Naive thymus-derived CD8-positive, alpha-beta T cell (primary cell): ENCODE measurements around the gene NEB. TPM values are rescaled to one million over a fixed set of nuclear protein-coding genes. Genes with fewer than 3 reads are reported as not detected.

Experiments used
- ATAC-seq, 2 donors: fragments of 150-1000 bp; cut with Tn5 transposase in 1 of 2; sonication (Bioruptor Pico), chemical (Tn5 transposase) in 1 of 2; 1 replicate in 1 of 2; 2 replicates in 1 of 2; pipeline ENCODE4 v1.10.0; 2021; ENCODE audit warnings: mild to moderate bottlenecking in 2 of 2, moderate library complexity in 2 of 2
- POLR2A ChIA-PET: fragments of 350-600 bp; sonication (Branson Sonifier 250); formaldehyde crosslinking; loops from one replicate; lab custom pipeline; 2021; ENCODE audit warnings: antibody characterized with exemption; lab: Charles Lee
- DNase-seq, 10 donors: peaks; one replicate each; pipeline versions ENCODE4 v3.0.0 to v3.0.0-alpha.2; 2020 to 2022
- H3K27ac Mint-ChIP-seq, 10 donors: one replicate each; pipeline ENCODE4 v1.8.0; 2020 to 2022; ENCODE audit warnings: mild to moderate bottlenecking in 10 of 10, mixed read lengths in 10 of 10, moderate library complexity in 4 of 10, inconsistent platforms in 1 of 10
- H3K27me3 Mint-ChIP-seq, 5 donors: one replicate each; pipeline ENCODE4 v1.8.0; 2021 to 2022; ENCODE audit warnings: mixed read lengths in 5 of 5
- H3K36me3 Mint-ChIP-seq, 3 donors: one replicate each; pipeline ENCODE4 v1.8.0; 2020 to 2022; ENCODE audit warnings: mixed read lengths in 3 of 3, mild to moderate bottlenecking in 2 of 3, inconsistent platforms in 1 of 3
- H3K4me1 Mint-ChIP-seq, 4 donors: one replicate each; pipeline ENCODE4 v1.8.0; 2021 to 2022; ENCODE audit warnings: mixed read lengths in 4 of 4
- H3K4me3 Mint-ChIP-seq, 10 donors: one replicate each; pipeline ENCODE4 v1.8.0; 2020 to 2022; ENCODE audit warnings: mild to moderate bottlenecking in 10 of 10, mixed read lengths in 10 of 10, moderate library complexity in 6 of 10, inconsistent platforms in 1 of 10
- H3K9me3 Mint-ChIP-seq, 9 donors: one replicate each; pipeline ENCODE4 v1.8.0; 2020 to 2022; ENCODE audit warnings: mixed read lengths in 9 of 9, mild to moderate bottlenecking in 3 of 9, inconsistent platforms in 1 of 9, moderate library complexity in 1 of 9
- polyA plus RNA-seq, 3 donors: library from polyadenylated mRNA; unstranded; fragments of 300-500 nt; fragmentation: Illumina TruSeq; gene quantifications; one replicate each; pipeline ENCODE4 v1.2.3, GENCODE V29; 2021
- total RNA-seq, 8 experiments: library from RNA in 2 of 8; stranded (reverse) in 2 of 8; gene quantifications; one replicate each; pipeline ENCODE4 v1.2.3 and lab custom pipeline; 2021 to 2026

Gene NEB
- total and polyA plus RNA-seq, 5 experiments from 2014 or later, result 0.48 to 1.7 (median 1.1) TPM; not detected in 2

DNA sequence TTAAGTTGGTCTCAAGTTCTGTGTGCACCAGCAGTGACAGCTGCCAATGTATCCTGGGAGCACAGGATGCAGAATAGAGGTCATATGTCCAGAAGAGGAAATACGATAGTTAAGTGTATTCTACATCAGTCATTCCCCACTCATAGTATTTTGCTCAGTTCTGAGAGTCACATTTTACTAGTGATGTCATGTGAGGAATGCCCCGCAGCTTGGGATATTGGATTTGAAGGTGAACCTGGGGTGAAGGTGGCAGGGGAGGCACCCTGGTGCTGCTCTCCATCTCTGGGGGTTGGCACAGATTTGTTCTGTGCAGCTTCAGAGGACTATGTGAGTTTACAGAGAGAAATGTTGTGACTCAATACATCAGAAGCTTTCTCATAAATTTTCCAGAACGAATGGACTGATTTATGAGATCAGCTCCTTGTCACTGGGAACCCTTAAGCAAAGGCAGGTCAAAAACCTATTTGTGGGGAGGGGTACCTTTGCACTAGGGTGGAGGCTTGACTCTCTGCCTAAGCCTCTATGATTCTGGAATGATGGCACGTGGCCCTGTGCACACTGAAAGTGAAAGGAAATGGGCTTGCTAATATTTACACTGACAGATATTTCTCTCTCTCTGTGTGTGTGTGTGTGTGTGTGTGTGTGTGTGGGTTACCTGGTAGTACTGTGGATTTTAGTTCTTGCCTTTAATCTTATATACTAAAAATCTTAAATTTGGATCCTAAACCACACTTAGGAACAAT, 95.9 kb downstream of the NEB start:
- peak; percentile 40 to 44 for ATAC-seq
- Mint-ChIP-seq H3K9me3 (peaks cover 0 to 9% (median 6%) of the 10 kb centered on the region in 9 donors), H3K36me3 (peaks cover 0 to 12% (median 3%) of the 10 kb centered on the region in 3 donors), H3K4me1 (peaks cover 22 to 57% (median 45%) of the 10 kb centered on the region in 4 donors), H3K27me3 (no peaks in the 10 kb centered on the region), H3K4me3 (peak overlapping the region; percentile 69 to 88 (median 76)), H3K27ac (peak overlapping the region; percentile 86 to 96 (median 94))
- DNase-seq, result peak in 7 of 10 donors; percentile 10 to 65 (median 36)
- POLR2A ChIA-PET, result interaction anchor here (1.1 to 2.4 kb wide), 3 partner anchors 16 to 1079 kb away, joined by 3 to 10 read pairs (median 5); partner anchors contain the start of genes ARL5A and PRPF40A

DNA sequence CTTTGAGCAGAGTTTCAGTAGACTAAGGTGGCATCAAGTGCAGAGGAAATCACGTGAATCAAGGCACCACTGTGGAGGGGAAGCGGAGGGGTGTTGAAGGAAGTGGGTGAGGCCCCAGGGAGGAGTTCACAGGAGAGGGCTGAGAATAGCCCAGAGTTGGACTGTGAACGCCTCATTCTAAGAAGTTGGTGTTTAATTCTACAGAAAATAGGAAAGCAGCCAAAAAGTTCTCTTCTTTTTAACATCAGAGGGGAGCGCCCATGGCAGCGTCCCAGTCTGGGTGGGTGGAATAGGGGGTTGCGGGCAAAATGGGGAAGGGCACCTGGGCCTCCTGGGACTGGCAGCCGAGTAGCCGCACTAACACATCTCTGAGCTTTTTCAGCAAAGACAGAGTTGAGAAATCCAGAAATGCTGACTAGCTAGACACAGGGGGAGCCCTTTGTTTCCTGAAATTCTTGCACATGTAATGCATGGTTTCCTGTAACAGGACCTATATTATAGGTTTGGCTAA, 97.0 kb downstream of the NEB start:
- DNase-seq, result peak; percentile 9 to 80 (median 57)
- peaks cover 0 to 12% (median 3%) of the 10 kb centered on the region in 3 donors for H3K36me3 Mint-ChIP-seq
- H3K4me3 Mint-ChIP-seq, result peak overlapping the region; percentile 69 to 88 (median 78)
- peaks cover 22 to 57% (median 45%) of the 10 kb centered on the region in 4 donors for H3K4me1 Mint-ChIP-seq
- no peaks in the 10 kb centered on the region for H3K27me3 Mint-ChIP-seq
- POLR2A ChIA-PET, result interaction anchor here (0.5 to 2.4 kb wide), 5 partner anchors 17 to 1080 kb away, joined by 3 to 10 read pairs (median 3); partner anchors contain the start of genes ARL5A and PRPF40A
- H3K27ac Mint-ChIP-seq, result peak overlapping the region; percentile 86 to 96 (median 94)
- peaks cover 0 to 9% (median 6%) of the 10 kb centered on the region in 9 donors for H3K9me3 Mint-ChIP-seq
- peak; percentile 95 to 99 for ATAC-seq

DNA sequence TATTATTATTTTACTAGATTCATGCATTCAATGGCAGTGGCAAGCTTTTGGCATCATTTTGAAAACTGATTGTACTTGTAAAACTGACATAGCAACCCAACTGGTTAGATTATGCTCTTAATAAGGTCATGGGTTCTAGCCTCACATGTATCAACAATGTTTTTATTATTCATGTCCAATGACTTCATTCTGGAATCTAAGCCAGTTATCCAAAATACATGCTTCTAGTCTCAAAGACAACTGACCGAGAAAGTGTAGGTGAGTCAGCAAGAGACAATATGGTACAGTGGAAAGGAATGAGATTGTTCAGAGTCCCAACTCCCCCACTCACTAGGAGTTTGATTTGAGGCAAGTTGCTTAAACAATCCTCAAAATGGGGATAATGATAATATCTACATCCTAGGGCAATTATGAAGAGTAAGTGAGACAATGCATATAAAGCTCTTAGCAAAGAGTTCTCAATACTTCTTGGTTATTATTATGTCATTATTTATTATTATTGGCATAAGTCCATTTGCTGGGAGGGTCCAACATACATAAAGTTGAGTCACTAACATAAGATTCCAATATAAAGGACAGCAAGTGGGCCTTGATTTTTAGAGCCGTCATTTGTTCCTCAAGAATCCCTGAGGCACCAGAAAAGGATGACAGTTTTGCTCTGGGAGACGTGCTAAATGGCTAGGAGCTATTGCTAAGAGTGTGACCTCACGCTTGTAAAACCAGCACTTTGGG, 99.4 kb downstream of the NEB start:
- Mint-ChIP-seq H3K4me1 (peaks cover 22 to 45% (median 41%) of the 10 kb centered on the region in 4 donors), H3K9me3 (peaks cover 0 to 9% (median 6%) of the 10 kb centered on the region in 9 donors), H3K27me3 (no peaks in the 10 kb centered on the region), H3K36me3 (peaks cover 0 to 12% (median 3%) of the 10 kb centered on the region in 3 donors), H3K27ac (peak overlapping the region in 1 of 10 donors; percentile 68), H3K4me3 (no peak overlapping the region)
- ATAC-seq (no peak), DNase-seq (no peak)
- POLR2A ChIA-PET, result no interaction called here

DNA sequence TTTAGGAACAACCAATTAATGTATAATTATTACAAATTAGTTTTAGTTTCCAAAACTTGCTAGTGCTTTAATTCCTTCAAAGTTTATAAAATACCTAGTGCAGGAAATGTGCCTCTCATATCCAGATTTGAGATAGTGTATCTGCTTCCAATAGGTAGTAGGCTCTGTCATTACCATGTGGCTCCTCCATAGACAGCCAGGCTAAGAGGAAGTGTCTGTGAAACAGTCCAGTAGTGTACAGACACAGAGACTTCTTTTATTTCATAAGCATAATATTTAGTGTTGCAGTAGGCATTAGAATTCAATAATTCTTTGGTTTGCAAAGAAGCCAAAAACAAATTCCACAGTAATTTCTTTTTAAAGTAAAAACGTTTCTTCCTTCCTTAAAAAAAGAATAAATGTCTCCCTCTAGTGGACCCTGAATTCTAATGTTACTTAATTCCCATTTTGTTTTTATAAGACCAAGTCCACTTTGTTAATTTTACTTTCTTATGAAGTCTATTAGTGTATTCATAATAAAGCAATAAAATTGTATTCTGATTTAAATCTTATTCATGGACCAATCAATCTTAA, 101.2 kb downstream of the NEB start:
- DNase-seq (no peak), ATAC-seq (no peak)
- Mint-ChIP-seq H3K4me1 (peaks cover 10 to 29% (median 23%) of the 10 kb centered on the region in 4 donors), H3K4me3 (no peak overlapping the region), H3K9me3 (peaks cover 0 to 10% (median 6%) of the 10 kb centered on the region in 9 donors), H3K27ac (no peak overlapping the region), H3K27me3 (no peaks in the 10 kb centered on the region), H3K36me3 (peaks cover 0 to 12% (median 3%) of the 10 kb centered on the region in 3 donors)
- POLR2A ChIA-PET, result no interaction called here

DNA sequence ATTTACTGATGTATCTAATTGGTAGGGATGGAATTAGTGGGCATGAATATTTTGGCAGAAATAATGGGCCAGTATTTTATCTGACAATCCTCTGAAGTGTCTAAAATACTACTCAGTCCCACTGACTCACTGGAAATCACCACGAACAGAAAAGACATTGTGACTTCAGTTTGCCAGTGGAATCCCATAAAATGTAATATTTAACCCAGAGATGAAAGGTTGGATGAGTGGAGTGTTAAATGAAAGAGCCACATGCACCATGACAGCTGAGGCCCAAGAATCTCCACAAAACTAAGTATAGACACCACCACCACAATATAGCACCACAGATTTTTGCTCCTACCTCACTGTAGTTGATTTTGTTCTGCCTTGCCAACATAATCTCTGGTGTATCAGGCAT, 103.9 kb downstream of the NEB start:
- POLR2A ChIA-PET, result no interaction called here
- DNase-seq (no peak), ATAC-seq (no peak)
- H3K27me3 Mint-ChIP-seq, result no peaks in the 10 kb centered on the region
- no peak overlapping the region for H3K4me3 Mint-ChIP-seq
- peaks cover 0 to 10% (median 3%) of the 10 kb centered on the region in 9 donors for H3K9me3 Mint-ChIP-seq
- H3K27ac Mint-ChIP-seq, result no peak overlapping the region
- peaks cover 0 to 7% (median 3%) of the 10 kb centered on the region in 3 donors for H3K36me3 Mint-ChIP-seq
- H3K4me1 Mint-ChIP-seq, result peaks cover 0 to 7% (median 5%) of the 10 kb centered on the region in 4 donors

DNA sequence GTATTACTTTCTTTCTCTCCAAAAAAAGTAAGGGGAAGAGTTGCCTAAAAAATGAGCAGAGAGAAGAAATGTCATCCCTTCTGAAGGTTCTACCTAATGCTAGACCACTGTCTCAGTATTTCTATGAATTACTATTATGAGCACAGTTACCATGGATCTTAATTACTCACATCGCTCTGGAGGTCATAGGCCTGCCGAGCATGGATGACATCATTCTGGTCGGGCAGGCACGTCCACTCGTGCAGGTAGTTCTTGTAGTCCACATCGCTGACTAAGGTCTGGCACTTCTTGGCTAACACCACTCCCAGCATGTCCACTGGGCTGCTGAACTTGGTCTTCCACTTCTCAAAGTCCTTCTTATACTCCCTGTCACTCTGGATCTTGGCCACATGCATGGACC, 106.9 kb downstream of the NEB start:
- Mint-ChIP-seq H3K4me1 (no peaks in the 10 kb centered on the region), H3K27ac (no peak overlapping the region), H3K9me3 (peaks cover 0 to 3% (median 0%) of the 10 kb centered on the region in 9 donors), H3K4me3 (no peak overlapping the region), H3K27me3 (no peaks in the 10 kb centered on the region), H3K36me3 (no peaks in the 10 kb centered on the region)
- DNase-seq (no peak), ATAC-seq (no peak)
- POLR2A ChIA-PET, result no interaction called here

DNA sequence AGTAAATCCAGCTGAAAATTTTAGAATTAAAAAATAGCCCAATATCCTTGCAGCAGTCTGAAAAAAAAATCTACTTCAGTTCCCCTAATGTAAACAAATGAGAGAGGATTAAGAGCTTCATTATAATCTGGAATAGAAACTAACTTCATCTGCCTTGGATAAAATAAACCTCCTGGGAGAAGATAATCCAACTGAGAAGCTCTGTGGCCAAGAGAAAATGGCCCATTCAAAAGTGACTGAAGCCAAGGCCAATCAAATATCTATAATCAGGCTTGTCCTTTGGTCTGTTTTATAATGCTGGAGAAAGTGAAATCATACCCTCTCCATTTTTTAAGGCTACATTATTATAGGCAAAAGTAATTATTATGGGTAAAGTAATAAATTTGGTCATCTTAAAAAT, 110.0 kb downstream of the NEB start:
- H3K36me3 Mint-ChIP-seq, result no peaks in the 10 kb centered on the region
- POLR2A ChIA-PET, result no interaction called here
- H3K4me3 Mint-ChIP-seq, result no peak overlapping the region
- ATAC-seq (no peak), DNase-seq (no peak)
- H3K9me3 Mint-ChIP-seq, result peaks cover 0 to 1% (median 0%) of the 10 kb centered on the region in 9 donors
- H3K27ac Mint-ChIP-seq, result no peak overlapping the region
- H3K27me3 Mint-ChIP-seq, result no peaks in the 10 kb centered on the region
- H3K4me1 Mint-ChIP-seq, result peaks cover 0 to 2% (median 0%) of the 10 kb centered on the region in 4 donors

DNA sequence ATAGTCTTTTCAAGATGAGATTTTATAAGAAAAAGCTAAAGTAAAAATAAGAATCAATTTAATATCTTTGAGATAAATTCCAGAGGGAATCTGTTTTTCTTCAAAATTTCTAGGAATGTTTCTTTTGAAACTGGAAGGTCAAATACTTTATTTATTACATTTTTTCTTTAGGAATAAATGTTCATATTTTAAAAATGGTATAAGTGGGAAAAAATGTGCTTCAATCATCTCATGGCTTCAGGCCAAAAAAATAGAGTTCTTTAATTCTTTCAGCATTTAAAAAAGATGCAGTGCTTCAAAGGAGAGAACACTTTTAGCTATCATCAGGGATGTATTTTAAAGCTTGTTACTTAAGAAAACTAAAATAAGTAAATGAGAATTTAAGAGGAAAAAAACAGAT, 110.6 kb downstream of the NEB start:
- H3K27me3 Mint-ChIP-seq, result no peaks in the 10 kb centered on the region
- POLR2A ChIA-PET, result no interaction called here
- peaks cover 0 to 2% (median 0%) of the 10 kb centered on the region in 4 donors for H3K4me1 Mint-ChIP-seq
- DNase-seq (no peak), ATAC-seq (no peak)
- H3K27ac Mint-ChIP-seq, result no peak overlapping the region
- no peak overlapping the region for H3K4me3 Mint-ChIP-seq
- no peaks in the 10 kb centered on the region for H3K36me3 Mint-ChIP-seq
- H3K9me3 Mint-ChIP-seq, result no peaks in the 10 kb centered on the region

DNA sequence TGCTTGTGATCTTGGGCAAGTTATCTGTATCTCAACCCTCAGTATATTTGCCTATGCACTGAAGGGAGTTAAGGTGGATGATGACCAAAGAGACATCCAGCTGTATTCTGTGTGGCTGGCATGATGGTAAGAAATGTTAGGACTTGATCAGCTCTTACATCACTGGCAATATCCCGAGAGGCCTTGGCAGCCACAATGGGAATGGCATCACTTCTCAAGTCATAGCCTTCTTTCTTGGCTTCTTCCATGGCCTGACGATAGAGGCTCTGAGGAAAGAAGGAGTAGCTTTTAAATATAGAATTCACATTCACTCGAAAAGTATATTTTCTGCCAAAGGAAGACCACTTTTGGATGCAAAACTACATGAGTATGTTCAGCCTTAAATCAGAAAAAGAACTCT, 113.5 kb downstream of the NEB start:
- DNase-seq, result no peak
- POLR2A ChIA-PET, result no interaction called here
- Mint-ChIP-seq H3K27ac (no peak overlapping the region), H3K4me3 (no peak overlapping the region), H3K27me3 (no peaks in the 10 kb centered on the region), H3K9me3 (no peaks in the 10 kb centered on the region), H3K36me3 (no peaks in the 10 kb centered on the region), H3K4me1 (peaks cover 0 to 2% (median 0%) of the 10 kb centered on the region in 4 donors)
- no peak for ATAC-seq

DNA sequence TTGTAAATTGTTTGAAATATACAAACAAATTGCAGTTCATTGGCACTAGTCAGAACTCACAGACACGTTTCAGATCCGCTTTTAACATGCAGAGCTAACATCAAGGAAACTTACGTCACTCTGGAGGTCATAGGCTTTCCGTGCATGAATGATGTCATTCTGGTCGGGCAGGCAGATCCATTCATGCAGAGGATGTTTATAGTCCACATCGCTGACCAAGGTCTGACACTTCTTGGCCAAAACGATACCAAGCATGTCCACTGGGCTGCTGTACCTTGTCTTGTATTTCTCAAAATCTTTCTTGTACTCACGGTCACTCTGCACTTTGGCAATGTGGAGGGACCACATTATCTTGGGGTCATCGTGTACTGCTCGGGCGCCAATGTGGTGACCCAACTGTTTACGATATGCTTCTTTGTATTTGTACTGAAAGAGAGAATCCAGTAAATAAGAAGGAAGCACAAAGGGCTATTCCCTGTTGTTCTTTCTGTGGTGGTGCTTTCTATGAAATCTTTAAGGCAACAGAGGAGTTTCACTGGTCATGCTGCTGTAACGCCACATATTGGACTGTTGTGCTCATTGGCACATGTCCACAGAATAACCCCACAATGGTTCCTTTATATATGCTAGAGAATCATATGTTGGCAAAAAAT, 114.8 kb downstream of the NEB start:
- no peak overlapping the region for H3K4me3 Mint-ChIP-seq
- POLR2A ChIA-PET, result no interaction called here
- no peak overlapping the region for H3K27ac Mint-ChIP-seq
- H3K9me3 Mint-ChIP-seq, result no peaks in the 10 kb centered on the region
- H3K27me3 Mint-ChIP-seq, result no peaks in the 10 kb centered on the region
- peaks cover 0 to 9% (median 4%) of the 10 kb centered on the region in 4 donors for H3K4me1 Mint-ChIP-seq
- no peak for DNase-seq
- no peak for ATAC-seq
- H3K36me3 Mint-ChIP-seq, result no peaks in the 10 kb centered on the region

DNA sequence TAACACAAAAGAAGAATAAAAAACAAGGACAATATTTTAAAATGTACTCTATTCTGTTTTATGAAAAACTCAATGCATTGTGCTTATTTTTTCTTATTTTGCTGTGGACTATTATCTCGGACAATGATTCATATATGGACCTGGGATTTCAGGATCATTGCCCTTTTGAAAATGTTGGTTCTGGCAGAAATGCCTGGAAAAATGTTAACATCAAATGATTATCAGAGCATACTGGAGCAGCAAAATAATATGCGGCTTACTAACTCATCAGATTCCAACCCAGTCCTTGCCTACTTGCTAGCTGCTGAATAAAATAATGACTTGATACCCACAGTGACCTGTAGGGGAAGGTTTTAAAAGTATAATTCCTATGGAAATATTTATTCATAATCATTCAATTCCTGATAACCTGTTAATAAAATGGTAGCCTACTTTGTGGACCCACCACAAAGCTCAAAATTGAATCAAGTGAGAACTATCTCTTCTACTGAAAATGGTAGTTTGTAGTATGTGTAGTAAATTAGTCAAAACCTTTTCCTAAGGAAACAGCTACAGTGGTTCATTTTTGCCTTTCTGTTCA, 117.4 kb downstream of the NEB start:
- ATAC-seq, result no peak
- no peak overlapping the region for H3K4me3 Mint-ChIP-seq
- peaks cover 0 to 12% (median 6%) of the 10 kb centered on the region in 4 donors for H3K4me1 Mint-ChIP-seq

More for the DNA sequence above, 117.4 kb downstream of the NEB start:
- Mint-ChIP-seq H3K27ac (no peak overlapping the region), H3K27me3 (no peaks in the 10 kb centered on the region), H3K9me3 (no peaks in the 10 kb centered on the region), H3K36me3 (no peaks in the 10 kb centered on the region)
- no peak for DNase-seq
- POLR2A ChIA-PET, result no interaction called here
